GM12878 (cell line): ENCODE data around the gene SOAT2. TPM values are rescaled to one million over a fixed set of nuclear protein-coding genes. Genes with fewer than 3 reads are reported as not detected.

Experiments
- ATAC-seq: fragments of 200-7000 bp; cut with Tn5 transposase; 3 replicates; pipeline ENCODE4 v1.9.1; 2020; ENCODE audit warnings: mild to moderate bottlenecking, moderate library complexity
- BruUV-seq: library from RNA; stranded (reverse); fragments of 400-500 nt; replicated peaks from 2 replicates; lab custom pipeline; 2021; lab: Mats Ljungman, UMichigan
- CTCF ChIA-PET: fragments of 300-600 bp; sonication (Branson Sonifier 250); formaldehyde crosslinking; extraction: SDS; loops from one replicate; lab custom pipeline; 2021; ENCODE audit warnings: inconsistent platforms; lab: Yijun Ruan, JAX
- POLR2A ChIA-PET: fragments of 350-600 bp; formaldehyde crosslinking; extraction: SDS; loops from one replicate; lab custom pipeline; 2021; ENCODE audit warnings: inconsistent platforms; lab: Charles Lee
- RAD21 ChIA-PET: fragments of 300-600 bp; sonication (Branson Sonifier 250); formaldehyde crosslinking; loops from one replicate; lab custom pipeline; 2023; ENCODE audit warnings: antibody characterized with exemption; ENCODE audit not compliant: unreplicated experiment; lab: Charles Lee
- SMC1A ChIA-PET: fragments of 300-600 bp; sonication (Branson Sonifier 250); formaldehyde crosslinking; loops from one replicate; lab custom pipeline; 2023; ENCODE audit not compliant: unreplicated experiment, uncharacterized antibody; lab: Charles Lee
- DNase-seq: peaks from one replicate; pipeline ENCODE4 v3.0.0-alpha.2; 2011; ENCODE audit warnings: low read depth, low spot score
- FAIRE-seq: peaks from 3 replicates; lab custom pipeline; 2011; peaks lifted over from hg19 to GRCh38; lab: Jason Lieb, UNC
- H2AFZ ChIP-seq: 2 replicates; pipeline ENCODE4 v1.6.0; 2011; ENCODE audit warnings: low read depth, low read length, control low read depth; ENCODE audit not compliant: control insufficient read depth
- H3K27ac ChIP-seq: 2 replicates; pipeline ENCODE4 v1.5.1; 2011; ENCODE audit warnings: control low read depth; ENCODE audit not compliant: control insufficient read depth, insufficient read depth
- H3K27me3 ChIP-seq, 2 experiments: replicated peaks in 1 of 2; 2 replicates each; pipeline versions ENCODE4 v1.6.0 to v1.6.1; 2011; ENCODE audit warnings: low read length in 1 of 2; ENCODE audit not compliant: control insufficient read depth in 2 of 2, insufficient read depth in 2 of 2
- H3K36me3 ChIP-seq, 2 experiments: 2 replicates each; pipeline ENCODE4 v1.5.1; 2011; ENCODE audit warnings: low read length in 1 of 2; ENCODE audit not compliant: control insufficient read depth in 2 of 2, insufficient read depth in 2 of 2
- H3K4me1 ChIP-seq: 2 replicates; pipeline ENCODE4 v1.6.1; 2011; ENCODE audit warnings: mild to moderate bottlenecking, low read length, moderate library complexity, mixed read lengths; ENCODE audit not compliant: control insufficient read depth, insufficient read depth
- H3K4me2 ChIP-seq: 2 replicates; pipeline ENCODE4 v1.6.0; 2011; ENCODE audit warnings: control low read depth; ENCODE audit not compliant: control insufficient read depth, insufficient read depth
- H3K4me3 ChIP-seq: fragments of 200-600 bp; sonication (generic); 2 replicates; pipeline ENCODE4 v1.5.1; 2016
- H3K79me2 ChIP-seq: 2 replicates; pipeline ENCODE4 v1.6.0; 2011; ENCODE audit warnings: low read length; ENCODE audit not compliant: control insufficient read depth, insufficient read depth
- H3K9ac ChIP-seq: 2 replicates; pipeline ENCODE4 v1.8.0; 2011; ENCODE audit warnings: low read length, control low read depth, mixed read lengths; ENCODE audit not compliant: control insufficient read depth, insufficient read depth
- H3K9me3 ChIP-seq: replicated peaks from 3 replicates; pipeline ENCODE4 v1.5.1; 2011; ENCODE audit warnings: mild to moderate bottlenecking, low read length; ENCODE audit not compliant: control insufficient read depth, insufficient read depth
- H4K20me1 ChIP-seq: 2 replicates; pipeline ENCODE4 v1.6.0; 2011; ENCODE audit not compliant: control insufficient read depth, insufficient read depth
- ASH2L ChIP-seq: fragments of 300-600, 200-600 bp; sonication (generic); IDR thresholded peaks from 2 replicates; pipeline ENCODE4 v1.6.1; 2017; ENCODE audit warnings: low read depth, mild to moderate bottlenecking, borderline replicate concordance
- ATF3 ChIP-seq: IDR thresholded peaks from 2 replicates; pipeline ENCODE4 v1.6.1; 2011; ENCODE audit warnings: low read depth, mild to moderate bottlenecking, low read length, moderate library complexity, borderline replicate concordance; ENCODE audit errors: extremely low read depth
- BCL11A ChIP-seq: IDR thresholded peaks from 2 replicates; pipeline ENCODE4 v1.6.1; 2011; ENCODE audit warnings: low read depth, low read length
- CBX3 ChIP-seq: fragments of 200-600 bp; sonication (generic); IDR thresholded peaks from 2 replicates; pipeline ENCODE4 v1.6.1; 2016; ENCODE audit warnings: low read depth, borderline replicate concordance
- CHD1 ChIP-seq: IDR thresholded peaks from 2 replicates; pipeline ENCODE4 v1.6.1; 2012; ENCODE audit warnings: low read depth, low read length, improper control_type of control experiment
- CREB1 ChIP-seq: IDR thresholded peaks from 2 replicates; pipeline ENCODE4 v1.6.1; 2012; ENCODE audit warnings: low read depth, mild to moderate bottlenecking, inconsistent platforms
- MYC ChIP-seq: IDR thresholded peaks from 2 replicates; pipeline ENCODE4 v1.6.1; 2011; ENCODE audit warnings: mild to moderate bottlenecking, low read length, moderate library complexity, inconsistent platforms; ENCODE audit not compliant: insufficient read depth, insufficient replicate concordance, insufficient read length, severe bottlenecking
- NKRF ChIP-seq: fragments of 450-650 bp; conservative IDR thresholded peaks from 2 replicates; pipeline ENCODE4 v1.6.1; 2017; ENCODE audit warnings: mild to moderate bottlenecking, moderate library complexity
- POLR2AphosphoS2 ChIP-seq: IDR thresholded peaks from 2 replicates; pipeline ENCODE4 v1.6.1; 2011; ENCODE audit warnings: low read depth, mild to moderate bottlenecking, low read length, improper control_type of control experiment, moderate library complexity
- RELA ChIP-seq: fragments of 450-650 bp; IDR thresholded peaks from 2 replicates; pipeline ENCODE4 v1.8.0; 2014; ENCODE audit warnings: borderline replicate concordance; ENCODE audit not compliant: partially characterized antibody
- SMAD5 ChIP-seq: IDR thresholded peaks from 2 replicates; pipeline ENCODE4 v1.6.1; 2016; ENCODE audit warnings: antibody characterized with exemption, low read depth
- TBL1XR1 ChIP-seq: IDR thresholded peaks from 2 replicates; pipeline ENCODE4 v1.6.1; 2012; ENCODE audit warnings: low read depth, low read length, improper control_type of control experiment
- TCF3 ChIP-seq: IDR thresholded peaks from 2 replicates; pipeline ENCODE4 v1.6.1; 2012; ENCODE audit warnings: low read depth, mild to moderate bottlenecking, low read length, borderline replicate concordance; ENCODE audit not compliant: insufficient read depth
- ZBED1 ChIP-seq: IDR thresholded peaks from 2 replicates; pipeline ENCODE4 v1.6.1; 2016; ENCODE audit warnings: borderline replicate concordance
- ZBTB33 ChIP-seq: fragments of 450-650 bp; IDR thresholded peaks from 2 replicates; pipeline ENCODE4 v1.6.1; 2017; ENCODE audit warnings: mild to moderate bottlenecking
- ZNF274 ChIP-seq: IDR thresholded peaks from one replicate; pipeline ENCODE4 v1.8.0; 2011; ENCODE audit not compliant: insufficient read length, insufficient read depth
- ZNF592 ChIP-seq: fragments of 450-650 bp; IDR thresholded peaks from 2 replicates; pipeline ENCODE4 v1.6.1; 2017; ENCODE audit warnings: mild to moderate bottlenecking, moderate library complexity
- ZSCAN29 ChIP-seq: fragments of 450-650 bp; IDR thresholded peaks from 2 replicates; pipeline ENCODE4 v1.6.1; 2017; ENCODE audit warnings: mild to moderate bottlenecking, moderate library complexity
- WGBS: methylation state at CpG from one replicate; pipeline ENCODE4 v1.1.6; 2016; ENCODE audit warnings: low lambda C conversion rate; ENCODE audit not compliant: insufficient replicate concordance, insufficient coverage; ENCODE audit errors: missing lambda C conversion rate; 5-methylcytosine and 5-hydroxymethylcytosine counted together
- in situ Hi-C: fragments of 300-500 bp; cut with MboI; formaldehyde crosslinking; loops from 9 replicates; pipeline ENCODE4 v1.14.3; 2018; ENCODE audit warnings: mixed read lengths
- intact Hi-C: fragments of 100-400 bp; cut with micrococcal nuclease; formaldehyde crosslinking; loops from one replicate; pipeline ENCODE4 v1.14.2; 2022; ENCODE audit not compliant: unreplicated experiment
- polyA plus RNA-seq, 11 experiments: library from polyadenylated mRNA; depleted of rRNA in 4 of 11; unstranded in 6 of 11; stranded (reverse) in 5 of 11; fragments of >200 nt; fragmentation: Nextera tagmentation in 4 of 11; fragmentation: Illumina TruSeq in 1 of 11; extraction: Ambion mirVana in 4 of 11; extraction: Trizol in 1 of 11; gene quantifications; 1 replicate in 1 of 11; 2 replicates in 10 of 11; pipeline versions ENCODE4 v1.2.1 to v1.2.3, GENCODE V29; 2011 to 2016; ENCODE audit warnings: inconsistent platforms in 2 of 11, missing spikeins in 2 of 11, low read depth in 1 of 11
- total RNA-seq, 4 experiments: library from RNA; depleted of rRNA in 3 of 4; stranded (reverse); fragments of >200 nt in 3 of 4; fragmentation: Illumina TruSeq in 1 of 4; extraction: Trizol in 1 of 4; gene quantifications; 2 replicates each; pipeline versions ENCODE4 v1.2.1 to v1.2.3, GENCODE V29; 2013 to 2021

SOAT2 gene
- total and polyA plus RNA-seq, 10 of the 15 experiments (the other 5 are each of a cell fraction or from before 2014, with no cell fraction given), result 0.08 to 1.7 (median 0.69) TPM

GRCh38 chr12:53169644-53170043, 66.4 kb downstream of the SOAT2 start:
- peaks cover 0 to 1% of the 10 kb centered on the region in 2 experiments; a peak in 1 of 4 replicates for H3K36me3 ChIP-seq
- H2AFZ ChIP-seq, result no peak overlapping the region
- no peaks in the 10 kb centered on the region for H3K27me3 ChIP-seq
- no peak overlapping the region for H3K4me3 ChIP-seq
- no peak for FAIRE-seq
- no peak overlapping the region for H3K4me2 ChIP-seq
- no peak overlapping the region for H3K9ac ChIP-seq
- intact Hi-C loops, result no loop called here
- CTCF ChIA-PET, result interaction anchor here (8.0 kb wide), 1 partner anchor 10 kb away, joined by 66 read pairs; no protein-coding TSS in a partner anchor
- in situ Hi-C loops, result no loop called here
- H3K4me1 ChIP-seq, result no peaks in the 10 kb centered on the region
- SMC1A ChIA-PET, result no interaction called here
- 86% methylated on average over 7 of the region's 7 CpGs for WGBS
- no peak for ATAC-seq
- no TSS peak for BruUV-seq
- H4K20me1 ChIP-seq, result no peaks in the 10 kb centered on the region
- no peak for TF ChIP-seq NKRF
- TF ChIP-seq RELA, result no peak
- TF ChIP-seq SMAD5, result no peak
- TF ChIP-seq TBL1XR1, result no peak
- TF ChIP-seq BCL11A, result no peak
- no peak for TF ChIP-seq TCF3
- TF ChIP-seq ASH2L, result no peak
- TF ChIP-seq POLR2AphosphoS2, result no peak
- TF ChIP-seq CHD1, result no peak
- TF ChIP-seq ZBTB33, result no peak
- no peak for TF ChIP-seq CBX3
- no peak for TF ChIP-seq CREB1
- no peak for TF ChIP-seq ATF3
- no peak for TF ChIP-seq ZNF274
- TF ChIP-seq ZNF592, result no peak
- TF ChIP-seq ZBED1, result no peak
- TF ChIP-seq MYC, result no peak
- no peak for TF ChIP-seq ZSCAN29
- H3K27ac ChIP-seq, result no peak overlapping the region
- RAD21 ChIA-PET, result no interaction called here
- H3K79me2 ChIP-seq, result no peaks in the 10 kb centered on the region
- no peak for DNase-seq
- POLR2A ChIA-PET, result no interaction called here
- H3K9me3 ChIP-seq, result no peaks in the 10 kb centered on the region
